Suprapubic skin (tissue), 4 donors: ENCODE measurements around the gene CABLES1. TPM values are rescaled to one million over a fixed set of nuclear protein-coding genes. Genes with fewer than 3 reads are reported as not detected.
A peak's percentile ranks its signal among the peaks of the same experiment; 100 is the strongest.

Experiments
- DNase-seq, 2 donors: peaks; one replicate each; pipeline ENCODE4 v3.0.0-alpha.2; 2019; ENCODE audit warnings: low spot score in 2 of 2
- H3K27ac ChIP-seq: fragments of 200-600 bp; sonication (generic); one replicate; pipeline ENCODE4 v1.5.1; 2019
- H3K27me3 ChIP-seq: fragments of 200-600 bp; sonication (generic); one replicate; pipeline ENCODE4 v1.5.1; 2019
- H3K36me3 ChIP-seq: fragments of 200-600 bp; sonication (generic); one replicate; pipeline ENCODE4 v1.5.1; 2019
- H3K4me1 ChIP-seq: fragments of 200-600 bp; sonication (generic); one replicate; pipeline ENCODE4 v1.5.1; 2019
- H3K4me3 ChIP-seq: fragments of 200-600 bp; sonication (generic); one replicate; pipeline ENCODE4 v1.5.1; 2019; ENCODE audit warnings: mild to moderate bottlenecking
- H3K9me3 ChIP-seq: fragments of 200-600 bp; sonication (generic); one replicate; pipeline ENCODE4 v1.5.1; 2019
- EP300 ChIP-seq: sonication (generic); formaldehyde crosslinking; IDR thresholded peaks from one replicate; pipeline ENCODE4 v1.6.1; 2017; ENCODE audit warnings: antibody characterized with exemption
- POLR2A ChIP-seq, 2 donors: fragments of 450-650 bp; IDR thresholded peaks; one replicate each; pipeline ENCODE4 v1.6.1; 2017; ENCODE audit warnings: antibody characterized with exemption in 2 of 2, mild to moderate bottlenecking in 2 of 2, moderate library complexity in 2 of 2
- POLR2AphosphoS5 ChIP-seq, 3 donors: sonication (generic); formaldehyde crosslinking; IDR thresholded peaks; one replicate each; pipeline ENCODE4 v1.6.1; 2017; ENCODE audit warnings: antibody characterized with exemption in 3 of 3
- WGBS: methylation state at CpG from one replicate; pipeline ENCODE4 v1.1.5; 2018; 5-methylcytosine and 5-hydroxymethylcytosine counted together
- total RNA-seq, 4 donors: library from RNA; depleted of rRNA; stranded (reverse); fragments of >200 nt; gene quantifications; one replicate each; pipeline ENCODE4 v1.1.0, GENCODE V29; 2016
- TF ChIP-seq, protein P1 (sequence below), 2 donors: fragments of 200-600 bp in 1 of 2; fragments of 450-650 bp in 1 of 2; sonication (generic) in 1 of 2; IDR thresholded peaks; one replicate each; pipeline ENCODE4 v1.5.1; 2016 to 2019; ENCODE audit warnings: antibody characterized with exemption in 2 of 2, mild to moderate bottlenecking in 1 of 2, moderate library complexity in 1 of 2

The CABLES1 gene
- total RNA-seq, 4 donors from 2014 or later: 24.9 to 42.2 (median 38.0) TPM

DNA sequence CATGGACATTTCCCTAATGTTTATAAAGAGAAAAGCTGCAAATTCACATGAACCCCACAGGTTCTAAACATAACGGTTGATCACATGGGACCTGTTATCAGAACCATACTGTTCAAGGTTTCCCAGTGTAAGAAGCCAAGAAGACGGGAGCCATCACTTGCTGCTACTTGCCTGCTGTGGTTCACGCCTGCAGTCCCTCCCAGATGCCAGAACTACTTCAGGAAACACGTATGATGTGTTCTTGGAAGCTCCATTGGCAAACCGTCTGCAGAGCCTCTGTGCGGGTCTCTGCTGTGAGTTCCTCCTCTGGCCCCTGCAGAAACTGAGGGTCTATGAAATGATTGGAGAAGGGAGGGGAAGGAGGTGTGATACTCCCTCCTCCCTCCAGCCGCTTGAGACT is 75.2 kb downstream of the CABLES1 start:
- WGBS: 62% methylated on average over 7 of the region's 7 CpGs
- Histone ChIP-seq H3K27me3 (no peaks in the 10 kb centered on the region), H3K9me3 (no peaks in the 10 kb centered on the region), H3K27ac (peak overlapping the region; percentile 4), H3K36me3 (peaks cover 11% of the 10 kb centered on the region), H3K4me3 (no peak overlapping the region), H3K4me1 (peaks cover 46% of the 10 kb centered on the region)
- TF ChIP-seq POLR2A (IDR thresholded peaks at IDR 0.05) (no peak), EP300 (no peak), POLR2AphosphoS5 (IDR thresholded peaks at IDR 0.05) (no peak)
- TF ChIP-seq, protein P1, sequence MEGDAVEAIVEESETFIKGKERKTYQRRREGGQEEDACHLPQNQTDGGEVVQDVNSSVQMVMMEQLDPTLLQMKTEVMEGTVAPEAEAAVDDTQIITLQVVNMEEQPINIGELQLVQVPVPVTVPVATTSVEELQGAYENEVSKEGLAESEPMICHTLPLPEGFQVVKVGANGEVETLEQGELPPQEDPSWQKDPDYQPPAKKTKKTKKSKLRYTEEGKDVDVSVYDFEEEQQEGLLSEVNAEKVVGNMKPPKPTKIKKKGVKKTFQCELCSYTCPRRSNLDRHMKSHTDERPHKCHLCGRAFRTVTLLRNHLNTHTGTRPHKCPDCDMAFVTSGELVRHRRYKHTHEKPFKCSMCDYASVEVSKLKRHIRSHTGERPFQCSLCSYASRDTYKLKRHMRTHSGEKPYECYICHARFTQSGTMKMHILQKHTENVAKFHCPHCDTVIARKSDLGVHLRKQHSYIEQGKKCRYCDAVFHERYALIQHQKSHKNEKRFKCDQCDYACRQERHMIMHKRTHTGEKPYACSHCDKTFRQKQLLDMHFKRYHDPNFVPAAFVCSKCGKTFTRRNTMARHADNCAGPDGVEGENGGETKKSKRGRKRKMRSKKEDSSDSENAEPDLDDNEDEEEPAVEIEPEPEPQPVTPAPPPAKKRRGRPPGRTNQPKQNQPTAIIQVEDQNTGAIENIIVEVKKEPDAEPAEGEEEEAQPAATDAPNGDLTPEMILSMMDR (IDR thresholded peaks at IDR 0.05): no peak
- DNase-seq: no peak

DNA sequence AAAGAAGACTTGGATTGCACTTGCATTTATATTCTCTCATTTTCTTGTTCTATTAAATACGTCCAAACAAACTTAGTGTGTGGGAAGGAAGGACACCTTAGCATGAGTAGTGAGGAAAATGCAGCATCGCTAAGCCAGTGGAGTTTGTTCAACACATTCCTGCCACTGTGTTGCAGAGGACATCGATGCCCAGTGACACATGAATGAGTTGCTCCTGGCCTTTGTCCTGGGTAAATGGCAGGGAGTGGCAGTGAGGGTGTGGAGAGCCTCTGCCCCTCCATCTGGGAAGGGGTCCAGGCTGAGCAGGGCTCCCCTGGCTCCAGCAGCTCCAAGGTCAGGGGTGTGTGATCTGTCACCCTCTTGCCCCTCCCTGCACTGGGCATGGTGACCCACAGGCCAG is 75.9 kb downstream of the CABLES1 start:
- WGBS: 71% methylated on average over 3 of the region's 3 CpGs

DNA sequence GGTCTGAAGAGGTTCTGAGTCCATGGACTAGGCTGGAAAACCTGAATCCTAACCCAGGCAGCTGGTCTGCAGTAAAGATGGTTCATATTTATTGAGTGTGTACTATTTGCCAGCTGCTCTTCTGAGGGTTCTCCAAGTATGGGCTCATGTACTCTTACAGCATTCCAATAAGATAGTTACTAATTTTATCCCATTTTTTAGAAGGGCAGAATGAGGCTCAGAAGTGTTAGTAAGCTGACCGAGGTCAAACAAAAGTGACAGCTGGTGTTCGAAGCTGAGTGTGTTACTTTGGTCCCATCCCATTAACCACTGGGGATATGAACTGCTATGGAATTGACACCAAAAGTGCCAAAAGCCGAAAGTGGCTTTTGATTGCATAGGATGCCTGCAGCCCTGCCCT is 76.9 kb downstream of the CABLES1 start:
- Histone ChIP-seq H3K36me3 (peaks cover 13% of the 10 kb centered on the region), H3K9me3 (no peaks in the 10 kb centered on the region), H3K27ac (no peak overlapping the region), H3K27me3 (no peaks in the 10 kb centered on the region), H3K4me1 (peaks cover 42% of the 10 kb centered on the region), H3K4me3 (no peak overlapping the region)
- DNase-seq: no peak
- WGBS: 82% methylated on average over 3 of the region's 3 CpGs
- TF ChIP-seq, protein P1 (IDR thresholded peaks at IDR 0.05): no peak
- TF ChIP-seq EP300 (no peak), POLR2A (IDR thresholded peaks at IDR 0.05) (no peak), POLR2AphosphoS5 (IDR thresholded peaks at IDR 0.05) (no peak)

More for the DNA sequence above, 75.9 kb downstream of the CABLES1 start:
- Histone ChIP-seq H3K36me3 (peaks cover 11% of the 10 kb centered on the region), H3K9me3 (no peaks in the 10 kb centered on the region), H3K4me3 (no peak overlapping the region), H3K27me3 (no peaks in the 10 kb centered on the region), H3K4me1 (peaks cover 46% of the 10 kb centered on the region), H3K27ac (no peak overlapping the region)
- TF ChIP-seq, protein P1 (IDR thresholded peaks at IDR 0.05): no peak
- no peak for TF ChIP-seq POLR2A (IDR thresholded peaks at IDR 0.05)
- TF ChIP-seq EP300: no peak
- TF ChIP-seq POLR2AphosphoS5 (IDR thresholded peaks at IDR 0.05): no peak
- DNase-seq: no peak

DNA sequence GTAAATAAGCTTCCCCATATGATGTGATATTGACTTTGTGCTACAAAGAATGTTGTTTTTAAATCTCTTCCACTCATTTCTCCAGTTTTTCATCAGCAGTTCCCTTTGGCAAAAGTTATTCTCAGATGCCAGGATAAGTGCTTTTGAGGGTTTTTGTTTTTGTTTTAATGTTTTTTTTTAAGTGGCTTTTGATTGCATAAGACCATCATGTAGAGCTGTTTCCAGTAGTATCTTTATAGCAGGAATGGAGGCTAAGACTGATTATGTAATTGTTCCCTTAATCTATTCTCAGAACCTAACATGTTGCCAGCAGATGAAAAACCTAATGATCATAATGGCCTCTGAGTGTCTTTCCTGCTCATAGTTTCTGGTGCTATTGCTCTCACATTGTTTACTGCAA is 77.9 kb downstream of the CABLES1 start:
- TF ChIP-seq, protein P1 (IDR thresholded peaks at IDR 0.05): no peak
- TF ChIP-seq POLR2A (IDR thresholded peaks at IDR 0.05): no peak
- no peak overlapping the region for H3K27ac ChIP-seq
- H3K4me3 ChIP-seq: no peak overlapping the region
- peaks cover 42% of the 10 kb centered on the region for H3K4me1 ChIP-seq
- no peak for DNase-seq
- H3K9me3 ChIP-seq: no peaks in the 10 kb centered on the region
- peaks cover 13% of the 10 kb centered on the region for H3K36me3 ChIP-seq
- H3K27me3 ChIP-seq: no peaks in the 10 kb centered on the region

DNA sequence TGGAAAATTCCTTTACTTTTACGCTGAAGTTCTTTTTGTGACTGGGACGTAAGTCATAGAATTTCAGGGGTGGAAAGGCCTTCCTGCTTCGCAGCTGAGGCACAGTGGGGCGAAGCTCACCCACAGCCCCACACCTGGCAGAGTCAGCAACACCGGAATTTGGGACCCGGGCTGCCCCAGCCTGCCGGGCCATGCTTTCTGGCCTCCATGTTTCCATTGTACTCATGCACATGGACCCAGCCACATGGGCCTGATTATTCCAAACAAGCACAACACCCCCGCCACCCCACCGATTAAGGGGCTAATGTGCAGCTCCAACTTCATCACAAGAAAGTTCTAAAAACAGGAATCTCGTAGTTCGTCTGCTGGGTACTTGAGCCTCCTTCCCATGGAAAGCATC is 82.5 kb downstream of the CABLES1 start:
- no peak for TF ChIP-seq EP300
- TF ChIP-seq, protein P1 (IDR thresholded peaks at IDR 0.05): no peak
- TF ChIP-seq POLR2AphosphoS5 (IDR thresholded peaks at IDR 0.05): no peak
- TF ChIP-seq POLR2A (IDR thresholded peaks at IDR 0.05): no peak
- WGBS: 94% methylated on average over 11 of the region's 11 CpGs

More for the DNA sequence above, 82.5 kb downstream of the CABLES1 start:
- H3K9me3 ChIP-seq: no peaks in the 10 kb centered on the region
- no peaks in the 10 kb centered on the region for H3K27me3 ChIP-seq
- peaks cover 13% of the 10 kb centered on the region for H3K36me3 ChIP-seq
- no peak for DNase-seq
- H3K4me3 ChIP-seq: no peak overlapping the region
- no peak overlapping the region for H3K27ac ChIP-seq
- peaks cover 20% of the 10 kb centered on the region for H3K4me1 ChIP-seq
